ENCODE results near the gene SMIM27. TPM values are rescaled to one million over a fixed set of nuclear protein-coding genes. Genes with fewer than 3 reads are reported as not detected.
A peak's percentile ranks its signal among the peaks of the same experiment; 100 is the strongest.

SMIM27 gene
- total and polyA plus RNA-seq, 8 donors: 2.4 to 21.4 (median 11.6) TPM; not detected in 2

DNA sequence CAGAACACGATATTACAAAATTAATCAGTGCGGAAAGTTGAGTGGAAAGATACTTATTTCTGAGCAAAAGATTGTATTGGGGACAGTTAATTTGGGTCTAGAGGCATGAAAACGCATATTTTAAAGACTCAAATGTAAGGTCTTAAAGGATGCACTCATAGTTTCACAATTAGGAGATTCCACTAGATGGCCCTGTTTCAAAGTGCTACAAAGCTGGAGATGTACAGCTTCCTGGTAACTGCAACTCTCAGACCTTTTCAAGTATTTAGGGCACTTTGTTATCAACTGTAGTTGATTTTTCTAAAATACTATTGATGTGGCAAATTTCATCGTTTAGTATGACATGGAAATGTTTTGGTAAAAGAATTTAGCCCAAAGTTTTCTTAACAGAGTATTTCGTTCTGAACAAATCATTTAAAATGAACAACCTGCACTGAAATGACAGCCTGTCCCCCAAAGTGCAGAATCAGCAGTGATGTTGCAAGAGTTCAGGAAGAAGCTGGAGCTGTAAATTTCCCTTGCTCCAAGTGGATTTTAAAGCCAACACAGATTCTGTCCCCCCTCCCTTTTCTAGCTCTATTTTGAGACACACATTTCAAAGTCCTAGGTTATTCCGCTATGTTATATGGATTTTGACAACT, 37.1 kb downstream of the SMIM27 start:
- 46 to 52% (median 48%) methylated on average over 6 of the region's 6 CpGs for WGBS, 5 donors

DNA sequence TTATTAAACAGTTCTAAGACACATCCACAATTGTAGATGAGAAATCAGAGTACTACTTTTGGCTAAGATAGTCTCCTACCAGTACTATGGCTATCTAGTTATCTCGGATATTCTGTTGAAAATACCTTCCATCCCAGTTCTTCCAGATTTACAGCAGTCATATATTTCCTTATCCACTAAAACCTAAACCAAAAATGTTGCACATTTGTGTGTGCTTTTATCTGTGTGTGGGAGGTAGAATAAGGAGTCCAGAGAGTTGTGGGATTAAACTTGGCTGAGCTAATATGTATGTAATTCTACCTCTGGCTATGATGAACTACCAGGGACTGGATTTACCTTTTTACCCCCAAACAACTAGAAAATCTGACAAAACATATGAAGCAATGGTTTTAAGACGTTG, 38.3 kb downstream of the SMIM27 start:
- no peak for TF ChIP-seq POLR2A (IDR thresholded peaks at IDR 0.05)
- no peak for TF ChIP-seq POLR2AphosphoS5 (IDR thresholded peaks at IDR 0.05)
- no peak for TF ChIP-seq EP300 (IDR thresholded peaks at IDR 0.05)
- TF ChIP-seq, protein P1, sequence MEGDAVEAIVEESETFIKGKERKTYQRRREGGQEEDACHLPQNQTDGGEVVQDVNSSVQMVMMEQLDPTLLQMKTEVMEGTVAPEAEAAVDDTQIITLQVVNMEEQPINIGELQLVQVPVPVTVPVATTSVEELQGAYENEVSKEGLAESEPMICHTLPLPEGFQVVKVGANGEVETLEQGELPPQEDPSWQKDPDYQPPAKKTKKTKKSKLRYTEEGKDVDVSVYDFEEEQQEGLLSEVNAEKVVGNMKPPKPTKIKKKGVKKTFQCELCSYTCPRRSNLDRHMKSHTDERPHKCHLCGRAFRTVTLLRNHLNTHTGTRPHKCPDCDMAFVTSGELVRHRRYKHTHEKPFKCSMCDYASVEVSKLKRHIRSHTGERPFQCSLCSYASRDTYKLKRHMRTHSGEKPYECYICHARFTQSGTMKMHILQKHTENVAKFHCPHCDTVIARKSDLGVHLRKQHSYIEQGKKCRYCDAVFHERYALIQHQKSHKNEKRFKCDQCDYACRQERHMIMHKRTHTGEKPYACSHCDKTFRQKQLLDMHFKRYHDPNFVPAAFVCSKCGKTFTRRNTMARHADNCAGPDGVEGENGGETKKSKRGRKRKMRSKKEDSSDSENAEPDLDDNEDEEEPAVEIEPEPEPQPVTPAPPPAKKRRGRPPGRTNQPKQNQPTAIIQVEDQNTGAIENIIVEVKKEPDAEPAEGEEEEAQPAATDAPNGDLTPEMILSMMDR (IDR thresholded peaks at IDR 0.05): no peak
- Histone ChIP-seq H3K36me3 (no peaks in the 10 kb centered on the region), H3K4me3 (no peak overlapping the region), H3K27ac (no peak overlapping the region), H3K27me3 (peaks cover 0 to 6% (median 0%) of the 10 kb centered on the region in 3 donors), H3K9me3 (no peaks in the 10 kb centered on the region), H3K4me1 (no peaks in the 10 kb centered on the region)
- no peak for DNase-seq
- 33 to 56% (median 42%) methylated on average over 2 of the region's 2 CpGs for WGBS, 5 donors
- intact Hi-C loops (cut with DNase I; ENCODE audit: low total_unique reads): no loop called here

More for the DNA sequence above, 37.1 kb downstream of the SMIM27 start:
- no peak overlapping the region for H3K4me3 ChIP-seq
- no peaks in the 10 kb centered on the region for H3K36me3 ChIP-seq
- peak in 1 of 2 donors; percentile 63 for DNase-seq
- no peaks in the 10 kb centered on the region for H3K4me1 ChIP-seq
- intact Hi-C loops (cut with DNase I; ENCODE audit: low total_unique reads): no loop called here
- no peak for TF ChIP-seq EP300 (IDR thresholded peaks at IDR 0.05)
- TF ChIP-seq, protein P1 (IDR thresholded peaks at IDR 0.05): peak in 2 of 7 experiments; percentile 14 to 15
- TF ChIP-seq POLR2AphosphoS5 (IDR thresholded peaks at IDR 0.05): no peak
- peaks cover 0 to 6% (median 0%) of the 10 kb centered on the region in 3 donors for H3K27me3 ChIP-seq
- no peaks in the 10 kb centered on the region for H3K9me3 ChIP-seq
- H3K27ac ChIP-seq: no peak overlapping the region

DNA sequence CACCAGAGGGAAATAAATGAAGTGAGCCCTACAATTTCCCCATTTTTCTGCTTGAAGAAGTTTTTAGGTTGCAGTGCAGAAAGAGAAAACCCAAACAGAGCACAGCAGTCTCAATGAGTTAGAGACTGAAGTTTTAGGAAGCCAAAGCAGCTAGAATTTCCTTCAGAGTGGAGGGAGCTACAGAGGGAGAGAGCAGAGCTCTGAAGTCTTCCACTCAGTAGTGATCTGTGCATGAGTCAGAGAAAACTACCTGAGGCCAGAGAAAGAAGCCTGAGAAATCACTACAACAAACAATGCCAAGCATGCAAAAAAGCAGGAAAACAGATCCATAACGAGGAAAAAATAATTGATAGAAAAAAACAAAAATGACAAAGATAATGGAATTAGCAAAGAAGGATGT, 38.8 kb downstream of the SMIM27 start:
- WGBS, 5 donors: 47 to 75% (median 60%) methylated on average over 1 of the region's 1 CpG
- intact Hi-C loops (cut with DNase I; ENCODE audit: low total_unique reads): no loop called here

DNA sequence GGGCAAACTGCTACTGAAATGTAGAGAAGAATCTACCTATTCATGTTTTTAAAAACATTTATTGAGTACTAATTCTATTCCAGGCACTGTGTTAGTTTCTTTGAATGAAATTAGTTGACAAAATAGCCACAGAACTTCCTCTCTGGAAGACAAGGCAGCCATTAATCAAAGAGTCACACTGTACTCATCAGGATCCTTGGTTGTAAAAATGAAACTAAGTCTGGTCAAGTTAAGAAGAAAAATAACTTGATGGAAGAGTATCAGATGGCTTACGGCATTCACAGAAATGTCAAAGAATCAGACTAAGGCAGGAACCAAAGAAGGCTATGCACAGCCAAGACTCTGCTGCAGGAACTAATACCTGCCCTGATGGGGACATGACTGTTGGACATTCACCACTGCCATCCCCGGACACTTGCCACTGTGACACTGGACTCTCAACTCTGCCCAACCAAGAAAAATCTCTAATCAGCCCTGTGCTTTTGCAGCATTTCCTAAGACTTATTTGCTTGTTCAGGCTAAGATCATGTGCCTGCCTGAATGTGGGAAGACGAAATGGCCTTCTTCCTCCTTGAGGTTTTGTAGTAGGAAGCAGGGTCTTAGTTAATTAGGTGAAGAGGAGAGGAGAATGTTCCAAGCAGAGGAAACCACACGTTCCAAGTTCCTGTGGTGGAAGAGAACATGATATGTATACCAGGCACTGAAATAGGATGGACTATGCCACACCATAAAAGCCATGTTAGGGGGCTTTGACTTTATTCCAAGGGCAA, 44.2 kb downstream of the SMIM27 start:
- Histone ChIP-seq H3K27ac (no peak overlapping the region), H3K4me3 (no peak overlapping the region), H3K27me3 (no peaks in the 10 kb centered on the region), H3K4me1 (no peaks in the 10 kb centered on the region), H3K36me3 (no peaks in the 10 kb centered on the region), H3K9me3 (no peaks in the 10 kb centered on the region)
- intact Hi-C loops (cut with DNase I; ENCODE audit: low total_unique reads): no loop called here
- TF ChIP-seq POLR2AphosphoS5 (IDR thresholded peaks at IDR 0.05) (no peak), POLR2A (IDR thresholded peaks at IDR 0.05) (no peak), EP300 (IDR thresholded peaks at IDR 0.05) (no peak)
- TF ChIP-seq, protein P1 (IDR thresholded peaks at IDR 0.05): no peak
- WGBS, 5 donors: 66 to 72% (median 70%) methylated on average over 4 of the region's 4 CpGs
- no peak for DNase-seq

More for the DNA sequence above, 38.8 kb downstream of the SMIM27 start:
- no peak for DNase-seq
- H3K4me3 ChIP-seq: no peak overlapping the region
- TF ChIP-seq POLR2A (IDR thresholded peaks at IDR 0.05): no peak
- TF ChIP-seq EP300 (IDR thresholded peaks at IDR 0.05): no peak
- no peak for TF ChIP-seq POLR2AphosphoS5 (IDR thresholded peaks at IDR 0.05)
- TF ChIP-seq, protein P1 (IDR thresholded peaks at IDR 0.05): no peak
- no peaks in the 10 kb centered on the region for H3K36me3 ChIP-seq
- H3K27ac ChIP-seq: no peak overlapping the region
- peaks cover 0 to 4% (median 0%) of the 10 kb centered on the region in 3 donors for H3K27me3 ChIP-seq
- H3K4me1 ChIP-seq: no peaks in the 10 kb centered on the region
- no peaks in the 10 kb centered on the region for H3K9me3 ChIP-seq
